Measurements from ENCODE around the gene FAM186B. TPM values are rescaled to one million over a fixed set of nuclear protein-coding genes. Genes with fewer than 3 reads are reported as not detected.

The FAM186B gene
- total and polyA plus RNA-seq, 7 donors: 0.04 to 1.00 (median 0.44) TPM

DNA sequence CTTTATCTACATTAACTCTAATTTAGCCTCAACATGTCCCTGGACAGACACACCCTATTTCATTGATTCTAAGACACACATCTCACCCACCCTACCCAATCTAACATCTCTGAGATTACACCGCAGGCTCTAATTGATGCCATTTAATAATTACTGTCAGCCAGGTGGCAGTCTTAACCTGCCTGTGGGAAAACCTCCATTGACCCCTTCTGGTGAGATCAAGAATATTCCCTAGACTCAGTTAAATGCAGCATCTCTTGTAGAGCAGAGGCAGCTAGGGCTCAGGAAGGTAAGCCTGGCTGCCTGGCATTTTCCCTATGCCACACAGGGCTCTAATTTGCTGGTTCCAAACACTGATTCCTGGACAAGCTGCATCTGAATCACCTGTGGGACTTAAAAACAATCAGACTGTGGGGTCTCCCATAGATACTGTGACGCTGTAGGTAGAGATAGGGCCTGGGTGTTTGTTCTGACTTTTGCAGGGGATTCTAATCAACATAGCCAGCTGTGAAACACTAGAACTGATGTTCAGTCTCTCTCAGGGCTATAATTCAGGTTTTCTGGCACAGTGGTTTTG lies 51.8 kb downstream of the FAM186B start:
- TF ChIP-seq, protein P1, sequence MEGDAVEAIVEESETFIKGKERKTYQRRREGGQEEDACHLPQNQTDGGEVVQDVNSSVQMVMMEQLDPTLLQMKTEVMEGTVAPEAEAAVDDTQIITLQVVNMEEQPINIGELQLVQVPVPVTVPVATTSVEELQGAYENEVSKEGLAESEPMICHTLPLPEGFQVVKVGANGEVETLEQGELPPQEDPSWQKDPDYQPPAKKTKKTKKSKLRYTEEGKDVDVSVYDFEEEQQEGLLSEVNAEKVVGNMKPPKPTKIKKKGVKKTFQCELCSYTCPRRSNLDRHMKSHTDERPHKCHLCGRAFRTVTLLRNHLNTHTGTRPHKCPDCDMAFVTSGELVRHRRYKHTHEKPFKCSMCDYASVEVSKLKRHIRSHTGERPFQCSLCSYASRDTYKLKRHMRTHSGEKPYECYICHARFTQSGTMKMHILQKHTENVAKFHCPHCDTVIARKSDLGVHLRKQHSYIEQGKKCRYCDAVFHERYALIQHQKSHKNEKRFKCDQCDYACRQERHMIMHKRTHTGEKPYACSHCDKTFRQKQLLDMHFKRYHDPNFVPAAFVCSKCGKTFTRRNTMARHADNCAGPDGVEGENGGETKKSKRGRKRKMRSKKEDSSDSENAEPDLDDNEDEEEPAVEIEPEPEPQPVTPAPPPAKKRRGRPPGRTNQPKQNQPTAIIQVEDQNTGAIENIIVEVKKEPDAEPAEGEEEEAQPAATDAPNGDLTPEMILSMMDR (IDR thresholded peaks at IDR 0.05): peak; percentile 23
- peaks cover 0 to 32% of the 10 kb centered on the region in 2 donors for H3K36me3 ChIP-seq (ENCODE audit: insufficient read depth in 1 of 2, low read depth in 1 of 2)
- no peak overlapping the region for H3K4me3 ChIP-seq
- peak in 1 of 2 donors; percentile 2 for DNase-seq
- H3K4me1 ChIP-seq: peaks cover 19% of the 10 kb centered on the region
- intact Hi-C loops (cut with DNase I): no loop called here
- 64 to 70% (median 69%) methylated on average over 2 of the region's 2 CpGs for WGBS, 3 donors
- no peaks in the 10 kb centered on the region for H3K9me3 ChIP-seq
- peak in 2 of 4 donors; percentile 21 to 31 for ATAC-seq
- no peak overlapping the region for H3K27ac ChIP-seq
- peaks cover 0 to 5% (median 0%) of the 10 kb centered on the region in 3 donors for H3K27me3 ChIP-seq (ENCODE audit: insufficient read depth in 3 of 3, low read length in 2 of 3)

DNA sequence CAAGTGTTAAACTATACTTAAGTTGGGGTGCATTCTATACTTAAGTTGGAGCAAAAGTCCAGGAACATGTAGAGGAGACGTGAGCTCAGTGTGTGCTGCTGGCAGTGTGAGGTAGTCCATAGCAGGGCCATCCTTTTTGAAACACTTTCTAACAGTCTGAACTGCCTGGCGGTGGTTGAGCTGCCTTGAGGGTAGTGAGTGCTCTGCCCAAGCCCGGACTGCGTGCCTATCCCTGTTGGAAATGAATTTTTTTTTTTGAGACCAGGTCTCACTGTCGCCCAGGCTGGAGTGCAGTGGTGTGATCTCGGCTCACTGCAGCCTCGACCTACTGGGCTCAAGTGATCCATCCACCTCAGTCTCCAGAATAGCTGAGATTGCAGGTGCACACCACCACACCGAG lies 52.5 kb downstream of the FAM186B start:
- ATAC-seq: no peak
- peak in 1 of 2 donors; percentile 15 for DNase-seq
- Histone ChIP-seq H3K36me3 (ENCODE audit: insufficient read depth in 1 of 2, low read depth in 1 of 2) (peaks cover 0 to 25% of the 10 kb centered on the region in 2 donors), H3K27me3 (ENCODE audit: insufficient read depth in 3 of 3, low read length in 2 of 3) (peaks cover 0 to 9% (median 0%) of the 10 kb centered on the region in 3 donors), H3K9me3 (no peaks in the 10 kb centered on the region), H3K4me3 (no peak overlapping the region), H3K4me1 (peaks cover 19% of the 10 kb centered on the region), H3K27ac (no peak overlapping the region)
- intact Hi-C loops (cut with DNase I): no loop called here
- 85 to 94% (median 87%) methylated on average over 8 of the region's 8 CpGs for WGBS, 3 donors
- TF ChIP-seq, protein P1 (IDR thresholded peaks at IDR 0.05): no peak

- peak in 1 of 2 donors; percentile 10 for DNase-seq
- 59 to 60% (median 59%) methylated on average over 9 of the region's 9 CpGs for WGBS, 3 donors
- ATAC-seq: peak in 1 of 4 donors; percentile 1
- Histone ChIP-seq H3K9me3 (no peaks in the 10 kb centered on the region), H3K27ac (peak overlapping the region; percentile 58), H3K4me1 (peaks cover 19% of the 10 kb centered on the region), H3K27me3 (ENCODE audit: insufficient read depth in 3 of 3, low read length in 2 of 3) (peaks cover 0 to 12% (median 0%) of the 10 kb centered on the region in 3 donors), H3K36me3 (ENCODE audit: insufficient read depth in 1 of 2, low read depth in 1 of 2) (peaks cover 0 to 20% of the 10 kb centered on the region in 2 donors), H3K4me3 (no peak overlapping the region)
- TF ChIP-seq, protein P1 (IDR thresholded peaks at IDR 0.05): no peak
- intact Hi-C loops (cut with DNase I): no loop called here
Measured at GRCh38 chr12:49552425-49552824, 53.0 kb downstream of the FAM186B start.

GRCh38 chr12:49552014-49552413 lies 53.4 kb downstream of the FAM186B start:
- TF ChIP-seq, protein P1 (IDR thresholded peaks at IDR 0.05): no peak
- WGBS, 3 donors: 23 to 36% (median 32%) methylated on average over 7 of the region's 7 CpGs
- H3K4me1 ChIP-seq: peaks cover 19% of the 10 kb centered on the region
- H3K36me3 ChIP-seq (ENCODE audit: insufficient read depth in 1 of 2, low read depth in 1 of 2): peaks cover 0 to 16% of the 10 kb centered on the region in 2 donors
- peaks cover 0 to 16% (median 0%) of the 10 kb centered on the region in 3 donors for H3K27me3 ChIP-seq (ENCODE audit: insufficient read depth in 3 of 3, low read length in 2 of 3)
- no peak overlapping the region for H3K4me3 ChIP-seq
- peak overlapping the region; percentile 58 for H3K27ac ChIP-seq
- H3K9me3 ChIP-seq: no peaks in the 10 kb centered on the region
- intact Hi-C loops (cut with DNase I): no loop called here
- peak; percentile 59 to 84 for DNase-seq
- peak; percentile 77 to 90 (median 88) for ATAC-seq

Measured in psoas muscle (tissue), 8 donors.